K562 (cell line): ENCODE measurements around the gene DNAJB2. TPM values are rescaled to one million over a fixed set of nuclear protein-coding genes. Genes with fewer than 3 reads are reported as not detected.

Source experiments
- E2F1 ChIP-seq: sonication (generic); formaldehyde crosslinking; IDR thresholded peaks from 2 replicates; pipeline ENCODE4 v1.8.1; 2023; ENCODE audit warnings: mild to moderate bottlenecking, missing genetic modification reagents, moderate library complexity
- ELF2 ChIP-seq: fragments of 250-450 bp; sonication (Bioruptor Pico); IDR thresholded peaks from 2 replicates; pipeline ENCODE4 v1.5.0; 2021; ENCODE audit warnings: mild to moderate bottlenecking
- FIP1L1 ChIP-seq: fragments of 200-400 bp; formaldehyde crosslinking; IDR thresholded peaks from 2 replicates; pipeline ENCODE4 v1.6.1; 2018; ENCODE audit warnings: mild to moderate bottlenecking, low read depth, low read length; ENCODE audit not compliant: poor library complexity, severe bottlenecking
- HDAC1 ChIP-seq, 2 experiments: fragments of 450-650 bp; IDR thresholded peaks; 2 replicates each; pipeline ENCODE4 v1.6.1; 2016 to 2017; ENCODE audit warnings: inconsistent platforms in 1 of 2, mild to moderate bottlenecking in 1 of 2, moderate library complexity in 1 of 2
- NCOA4 ChIP-seq: fragments of 450-650 bp; IDR thresholded peaks from 2 replicates; pipeline ENCODE4 v1.6.1; 2018; ENCODE audit warnings: mild to moderate bottlenecking; ENCODE audit not compliant: partially characterized antibody
- SAFB ChIP-seq: fragments of 200-400 bp; formaldehyde crosslinking; IDR thresholded peaks from 2 replicates; pipeline ENCODE4 v1.6.1; 2017; ENCODE audit warnings: low read depth, low read length, borderline replicate concordance
- SIX5 ChIP-seq, 2 experiments: IDR thresholded peaks; 2 replicates each; pipeline ENCODE4 v1.6.1; 2011; ENCODE audit warnings: low read length in 2 of 2, borderline replicate concordance in 1 of 2, low read depth in 1 of 2, mild to moderate bottlenecking in 1 of 2, moderate library complexity in 1 of 2; ENCODE audit not compliant: insufficient read depth in 1 of 2
- TBL1XR1 ChIP-seq, 2 experiments: IDR thresholded peaks; 2 replicates each; pipeline ENCODE4 v1.6.1; 2012; ENCODE audit warnings: improper control_type of control experiment in 2 of 2, low read length in 2 of 2, mild to moderate bottlenecking in 1 of 2
- USF1 ChIP-seq: sonication (generic); formaldehyde crosslinking; IDR thresholded peaks from 2 replicates; pipeline ENCODE4 v1.9.0; 2022; ENCODE audit warnings: mild to moderate bottlenecking, missing genetic modification reagents
- ZKSCAN1 ChIP-seq: fragments of 150-350 bp; IDR thresholded peaks from 2 replicates; pipeline ENCODE4 v1.6.1; 2016; ENCODE audit warnings: low read depth, low read length
- ZNF695 ChIP-seq: fragments of 450-650 bp; formaldehyde crosslinking; IDR thresholded peaks from 2 replicates; pipeline ENCODE4 v1.4.0; 2020; ENCODE audit warnings: mild to moderate bottlenecking, moderate library complexity
- polyA plus RNA-seq, 8 experiments: library from polyadenylated mRNA; depleted of rRNA in 4 of 8; stranded (reverse) in 5 of 8; unstranded in 3 of 8; fragments of >200 nt; fragmentation: Nextera tagmentation in 2 of 8; fragmentation: Illumina TruSeq in 1 of 8; extraction: Ambion mirVana in 2 of 8; extraction: Trizol in 1 of 8; gene quantifications; 2 replicates each; pipeline versions ENCODE4 v1.2.1 to v1.2.3, GENCODE V29; 2011 to 2014; ENCODE audit warnings: inconsistent platforms in 1 of 8, missing spikeins in 1 of 8
- total RNA-seq, 7 experiments: library from RNA; depleted of rRNA in 6 of 7; stranded (reverse); fragments of >200 nt in 6 of 7; fragmentation: Illumina TruSeq in 2 of 7; extraction: Trizol in 2 of 7; gene quantifications; 2 replicates each; pipeline versions ENCODE4 v1.2.1 to v1.2.3, GENCODE V29; 2011 to 2021; ENCODE audit warnings: low replicate concordance in 1 of 7
- TF ChIP-seq, protein P1 (sequence below), 2 experiments: fragments of 450-650 bp; formaldehyde crosslinking in 1 of 2; IDR thresholded peaks; 2 replicates each; pipeline versions ENCODE4 v1.4.0 to v1.6.1; 2014 to 2020; ENCODE audit warnings: mild to moderate bottlenecking in 2 of 2, borderline replicate concordance in 1 of 2, low read depth in 1 of 2
- TF ChIP-seq, protein P2 (sequence below): IDR thresholded peaks from 2 replicates; pipeline ENCODE4 v1.6.1; 2012; ENCODE audit warnings: low read depth, low read length, improper control_type of control experiment, borderline replicate concordance

The DNAJB2 gene
- total and polyA plus RNA-seq, 9 of the 15 experiments (the other 6 are each of a cell fraction or from before 2014, with no cell fraction given), result 0.08 to 3.0 (median 2.2) TPM; not detected in 1

- peak; percentile 71 for TF ChIP-seq FIP1L1
- TF ChIP-seq NCOA4, result no peak
- TF ChIP-seq, protein P1, sequence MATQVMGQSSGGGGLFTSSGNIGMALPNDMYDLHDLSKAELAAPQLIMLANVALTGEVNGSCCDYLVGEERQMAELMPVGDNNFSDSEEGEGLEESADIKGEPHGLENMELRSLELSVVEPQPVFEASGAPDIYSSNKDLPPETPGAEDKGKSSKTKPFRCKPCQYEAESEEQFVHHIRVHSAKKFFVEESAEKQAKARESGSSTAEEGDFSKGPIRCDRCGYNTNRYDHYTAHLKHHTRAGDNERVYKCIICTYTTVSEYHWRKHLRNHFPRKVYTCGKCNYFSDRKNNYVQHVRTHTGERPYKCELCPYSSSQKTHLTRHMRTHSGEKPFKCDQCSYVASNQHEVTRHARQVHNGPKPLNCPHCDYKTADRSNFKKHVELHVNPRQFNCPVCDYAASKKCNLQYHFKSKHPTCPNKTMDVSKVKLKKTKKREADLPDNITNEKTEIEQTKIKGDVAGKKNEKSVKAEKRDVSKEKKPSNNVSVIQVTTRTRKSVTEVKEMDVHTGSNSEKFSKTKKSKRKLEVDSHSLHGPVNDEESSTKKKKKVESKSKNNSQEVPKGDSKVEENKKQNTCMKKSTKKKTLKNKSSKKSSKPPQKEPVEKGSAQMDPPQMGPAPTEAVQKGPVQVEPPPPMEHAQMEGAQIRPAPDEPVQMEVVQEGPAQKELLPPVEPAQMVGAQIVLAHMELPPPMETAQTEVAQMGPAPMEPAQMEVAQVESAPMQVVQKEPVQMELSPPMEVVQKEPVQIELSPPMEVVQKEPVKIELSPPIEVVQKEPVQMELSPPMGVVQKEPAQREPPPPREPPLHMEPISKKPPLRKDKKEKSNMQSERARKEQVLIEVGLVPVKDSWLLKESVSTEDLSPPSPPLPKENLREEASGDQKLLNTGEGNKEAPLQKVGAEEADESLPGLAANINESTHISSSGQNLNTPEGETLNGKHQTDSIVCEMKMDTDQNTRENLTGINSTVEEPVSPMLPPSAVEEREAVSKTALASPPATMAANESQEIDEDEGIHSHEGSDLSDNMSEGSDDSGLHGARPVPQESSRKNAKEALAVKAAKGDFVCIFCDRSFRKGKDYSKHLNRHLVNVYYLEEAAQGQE (IDR thresholded peaks at IDR 0.05; ENCODE audit: borderline replicate concordance), result peak; percentile 74
- TF ChIP-seq, protein P1 (CRISPR knock-in tag; IDR thresholded peaks at IDR 0.05; ENCODE audit: low read depth), result no peak
- no peak for TF ChIP-seq ZNF695
- peak in 1 of 2 experiments; percentile 56; a peak in 2 of 4 replicates for TF ChIP-seq HDAC1 (IDR thresholded peaks at IDR 0.05)
- TF ChIP-seq USF1 (CRISPR knock-in tag), result no peak
- TF ChIP-seq, protein P2, sequence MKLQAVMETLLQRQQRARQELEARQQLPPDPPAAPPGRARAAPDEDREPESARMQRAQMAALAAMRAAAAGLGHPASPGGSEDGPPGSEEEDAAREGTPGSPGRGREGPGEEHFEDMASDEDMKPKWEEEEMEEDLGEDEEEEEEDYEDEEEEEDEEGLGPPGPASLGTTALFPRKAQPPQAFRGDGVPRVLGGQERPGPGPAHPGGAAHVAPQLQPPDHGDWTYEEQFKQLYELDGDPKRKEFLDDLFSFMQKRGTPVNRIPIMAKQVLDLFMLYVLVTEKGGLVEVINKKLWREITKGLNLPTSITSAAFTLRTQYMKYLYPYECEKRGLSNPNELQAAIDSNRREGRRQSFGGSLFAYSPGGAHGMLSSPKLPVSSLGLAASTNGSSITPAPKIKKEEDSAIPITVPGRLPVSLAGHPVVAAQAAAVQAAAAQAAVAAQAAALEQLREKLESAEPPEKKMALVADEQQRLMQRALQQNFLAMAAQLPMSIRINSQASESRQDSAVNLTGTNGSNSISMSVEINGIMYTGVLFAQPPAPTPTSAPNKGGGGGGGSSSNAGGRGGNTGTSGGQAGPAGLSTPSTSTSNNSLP, result no peak
- TF ChIP-seq TBL1XR1 (IDR thresholded peaks at IDR 0.05; ENCODE audit: low read length in 2 of 2), result 0 out of 4 replicates have a peak, but pooled peaks of 1 of the 2 experiments have one; percentile 61
- TF ChIP-seq ELF2 (CRISPR knock-in tag), result peak; percentile 88
- 0 out of 2 replicates have a peak, but pooled peaks have one; percentile 45 for TF ChIP-seq E2F1 (CRISPR knock-in tag)
- TF ChIP-seq SAFB, result peak; percentile 75; the same call in 1 of the 2 replicates
- TF ChIP-seq ZKSCAN1, result no peak
- TF ChIP-seq SIX5 (IDR thresholded peaks at IDR 0.05; ENCODE audit: borderline replicate concordance in 1 of 2, insufficient read depth in 1 of 2, low read depth in 1 of 2, low read length in 2 of 2), result no peak
Measured at GRCh38 chr2:219294356-219295351, 15.5 kb downstream of the DNAJB2 start (continued).
